Gastroesophageal sphincter (tissue), 4 donors: ENCODE measurements around the gene FOXN3. TPM values are rescaled to one million over a fixed set of nuclear protein-coding genes. Genes with fewer than 3 reads are reported as not detected.

Source experiments
- ATAC-seq: fragments of 150-250 bp; one replicate; pipeline ENCODE4 v1.9.1; 2016; ENCODE audit warnings: mild to moderate bottlenecking, moderate library complexity
- H3K27ac ChIP-seq, 4 donors: fragments of 200-600 bp; sonication (generic) in 3 of 4; 1 replicate in 3 of 4; 2 replicates in 1 of 4; pipeline ENCODE4 v1.5.1; 2016 to 2019
- H3K27me3 ChIP-seq: fragments of 200-600 bp; sonication (generic); one replicate; pipeline ENCODE4 v1.5.1; 2019
- H3K36me3 ChIP-seq, 2 donors: fragments of 200-600 bp; sonication (generic); one replicate each; pipeline ENCODE4 v1.5.1; 2019; ENCODE audit warnings: control low read depth in 1 of 2
- H3K4me1 ChIP-seq, 3 donors: fragments of 200-600 bp; sonication (generic); 1 replicate in 2 of 3; 2 replicates in 1 of 3; pipeline ENCODE4 v1.5.1; 2016 to 2019; ENCODE audit warnings: control low read depth in 2 of 3
- H3K4me3 ChIP-seq, 2 donors: fragments of 200-600 bp; sonication (generic); one replicate each; pipeline ENCODE4 v1.5.1; 2019; ENCODE audit warnings: mild to moderate bottlenecking in 1 of 2, moderate library complexity in 1 of 2
- H3K9me3 ChIP-seq, 3 donors: fragments of 200-600 bp; sonication (generic); one replicate each; pipeline ENCODE4 v1.5.1; 2017 to 2019; ENCODE audit warnings: control low read depth in 2 of 3
- CTCF ChIP-seq, 4 experiments: fragments of 200-600 bp in 2 of 4; fragments of 450-650 bp in 2 of 4; sonication (generic) in 1 of 4; IDR thresholded peaks; one replicate each; pipeline ENCODE4 v1.5.1; 2017 to 2019; ENCODE audit warnings: antibody characterized with exemption in 4 of 4, mild to moderate bottlenecking in 2 of 4, moderate library complexity in 2 of 4
- EP300 ChIP-seq: sonication (generic); formaldehyde crosslinking; IDR thresholded peaks from one replicate; pipeline ENCODE4 v1.6.1; 2017; ENCODE audit warnings: antibody characterized with exemption, mild to moderate bottlenecking
- POLR2A ChIP-seq, 2 donors: fragments of 450-650 bp; IDR thresholded peaks; one replicate each; pipeline ENCODE4 v1.6.1; 2017; ENCODE audit warnings: antibody characterized with exemption in 2 of 2, mild to moderate bottlenecking in 2 of 2, moderate library complexity in 1 of 2
- POLR2AphosphoS5 ChIP-seq: sonication (generic); formaldehyde crosslinking; IDR thresholded peaks from one replicate; pipeline ENCODE4 v1.6.1; 2017; ENCODE audit warnings: antibody characterized with exemption
- WGBS, 2 donors: methylation state at CpG; one replicate each; pipeline ENCODE4 v1.1.5; 2018; ENCODE audit warnings: low coverage in 1 of 2; 5-methylcytosine and 5-hydroxymethylcytosine counted together
- total RNA-seq, 4 donors: library from RNA; depleted of rRNA; stranded (reverse); fragments of >200 nt; gene quantifications; one replicate each; pipeline ENCODE4 v1.1.0, GENCODE V29; 2016

Gene FOXN3
- total RNA-seq, 4 donors from 2014 or later, result 116 to 172 (median 136) TPM

- 89 to 90% methylated on average over 4 of the region's 6 CpGs for WGBS, 2 donors
- TF ChIP-seq EP300 (no peak), POLR2A (IDR thresholded peaks at IDR 0.05) (no peak), POLR2AphosphoS5 (no peak), CTCF (IDR thresholded peaks at IDR 0.05) (no peak)
- Histone ChIP-seq H3K4me1 (peaks cover 6 to 52% (median 11%) of the 10 kb centered on the region in 3 donors), H3K4me3 (no peak overlapping the region), H3K36me3 (no peaks in the 10 kb centered on the region), H3K9me3 (no peaks in the 10 kb centered on the region), H3K27ac (no peak overlapping the region), H3K27me3 (no peaks in the 10 kb centered on the region)
- no peak for ATAC-seq
Measured at GRCh38 chr14:89424241-89424640, 7.2 kb upstream of the FOXN3 start.

GRCh38 chr14:89422952-89423345, 5.9 kb upstream of the FOXN3 start:
- peak overlapping the region in 2 of 4 donors; percentile 4 to 24 for H3K27ac ChIP-seq
- TF ChIP-seq POLR2A (IDR thresholded peaks at IDR 0.05), result no peak
- no peak for TF ChIP-seq POLR2AphosphoS5
- no peak for TF ChIP-seq CTCF (IDR thresholded peaks at IDR 0.05)
- no peak for TF ChIP-seq EP300
- no peak overlapping the region for H3K4me3 ChIP-seq
- peaks cover 0 to 52% (median 3%) of the 10 kb centered on the region in 3 donors for H3K4me1 ChIP-seq
- no peaks in the 10 kb centered on the region for H3K9me3 ChIP-seq
- ATAC-seq, result no peak
- H3K27me3 ChIP-seq, result no peaks in the 10 kb centered on the region
- no peaks in the 10 kb centered on the region for H3K36me3 ChIP-seq
- WGBS, 2 donors, result 63 to 71% methylated on average over 4 to 5 of the region's 5 CpGs

GRCh38 chr14:89422181-89422951, 5.3 kb upstream of the FOXN3 start:
- Histone ChIP-seq H3K4me1 (peaks cover 0 to 49% (median 3%) of the 10 kb centered on the region in 3 donors), H3K27me3 (no peaks in the 10 kb centered on the region), H3K4me3 (no peak overlapping the region), H3K27ac (peak overlapping the region in 2 of 4 donors; percentile 4 to 24), H3K9me3 (no peaks in the 10 kb centered on the region), H3K36me3 (no peaks in the 10 kb centered on the region)
- WGBS, 2 donors, result 54 to 82% methylated on average over 9 of the region's 11 CpGs
- no peak for ATAC-seq
- TF ChIP-seq POLR2AphosphoS5, result no peak
- no peak for TF ChIP-seq POLR2A (IDR thresholded peaks at IDR 0.05)
- TF ChIP-seq CTCF (IDR thresholded peaks at IDR 0.05), result no peak
- no peak for TF ChIP-seq EP300

- no peaks in the 10 kb centered on the region for H3K27me3 ChIP-seq
- H3K36me3 ChIP-seq, result no peaks in the 10 kb centered on the region
- H3K27ac ChIP-seq, result peak overlapping the region in 3 of 4 donors; percentile 95 to 99 (median 98)
- no peak for TF ChIP-seq EP300
- no peak for TF ChIP-seq CTCF (IDR thresholded peaks at IDR 0.05)
- no peak for TF ChIP-seq POLR2A (IDR thresholded peaks at IDR 0.05)
- no peak for TF ChIP-seq POLR2AphosphoS5
- 35 to 63% methylated on average over 2 of the region's 3 CpGs for WGBS, 2 donors
- peaks cover 0 to 32% (median 3%) of the 10 kb centered on the region in 3 donors for H3K4me1 ChIP-seq
- H3K9me3 ChIP-seq, result no peaks in the 10 kb centered on the region
- ATAC-seq, result no peak
- no peak overlapping the region for H3K4me3 ChIP-seq
Measured at GRCh38 chr14:89420502-89420901, 3.5 kb upstream of the FOXN3 start.

- no peak for ATAC-seq
- Histone ChIP-seq H3K27me3 (no peaks in the 10 kb centered on the region), H3K4me3 (no peak overlapping the region), H3K4me1 (peaks cover 2 to 36% (median 3%) of the 10 kb centered on the region in 3 donors), H3K27ac (peak overlapping the region in 3 of 4 donors; percentile 95 to 99 (median 98)), H3K9me3 (no peaks in the 10 kb centered on the region), H3K36me3 (no peaks in the 10 kb centered on the region)
- TF ChIP-seq POLR2A (IDR thresholded peaks at IDR 0.05) (no peak), EP300 (no peak), POLR2AphosphoS5 (no peak), CTCF (IDR thresholded peaks at IDR 0.05) (no peak)
- WGBS, 2 donors, result 84 to 90% methylated on average over 4 to 5 of the region's 6 CpGs
Measured at GRCh38 chr14:89419973-89420482, 3.0 kb upstream of the FOXN3 start.
